Measurements from ENCODE around the gene NFIC. TPM values are rescaled to one million over a fixed set of nuclear protein-coding genes. Genes with fewer than 3 reads are reported as not detected.

NFIC gene
- total RNA-seq, 1 donor from 2014 or later = 142 TPM

GRCh38 chr19:3392480-3392879, 26.1 kb downstream of the NFIC start:
- Histone ChIP-seq H3K9me3 (no peaks in the 10 kb centered on the region), H3K4me3 (no peak overlapping the region), H3K27ac (peak overlapping the region; percentile 23), H3K36me3 (no peaks in the 10 kb centered on the region), H3K27me3 (no peaks in the 10 kb centered on the region), H3K4me1 (peaks cover 63% of the 10 kb centered on the region)
- intact Hi-C loops (cut with DNase I) = no loop called here
- DNase-seq (ENCODE audit: extremely low spot score in 2 of 2) = no peak
- no peak for TF ChIP-seq POLR2A (IDR thresholded peaks at IDR 0.05)
- TF ChIP-seq, protein P1, sequence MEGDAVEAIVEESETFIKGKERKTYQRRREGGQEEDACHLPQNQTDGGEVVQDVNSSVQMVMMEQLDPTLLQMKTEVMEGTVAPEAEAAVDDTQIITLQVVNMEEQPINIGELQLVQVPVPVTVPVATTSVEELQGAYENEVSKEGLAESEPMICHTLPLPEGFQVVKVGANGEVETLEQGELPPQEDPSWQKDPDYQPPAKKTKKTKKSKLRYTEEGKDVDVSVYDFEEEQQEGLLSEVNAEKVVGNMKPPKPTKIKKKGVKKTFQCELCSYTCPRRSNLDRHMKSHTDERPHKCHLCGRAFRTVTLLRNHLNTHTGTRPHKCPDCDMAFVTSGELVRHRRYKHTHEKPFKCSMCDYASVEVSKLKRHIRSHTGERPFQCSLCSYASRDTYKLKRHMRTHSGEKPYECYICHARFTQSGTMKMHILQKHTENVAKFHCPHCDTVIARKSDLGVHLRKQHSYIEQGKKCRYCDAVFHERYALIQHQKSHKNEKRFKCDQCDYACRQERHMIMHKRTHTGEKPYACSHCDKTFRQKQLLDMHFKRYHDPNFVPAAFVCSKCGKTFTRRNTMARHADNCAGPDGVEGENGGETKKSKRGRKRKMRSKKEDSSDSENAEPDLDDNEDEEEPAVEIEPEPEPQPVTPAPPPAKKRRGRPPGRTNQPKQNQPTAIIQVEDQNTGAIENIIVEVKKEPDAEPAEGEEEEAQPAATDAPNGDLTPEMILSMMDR (IDR thresholded peaks at IDR 0.05) = no peak
- TF ChIP-seq POLR2AphosphoS5 (IDR thresholded peaks at IDR 0.05; ENCODE audit: insufficient read depth in 1 of 2, low read depth in 1 of 2) = no peak

- H3K4me1 ChIP-seq = peaks cover 69% of the 10 kb centered on the region
Measured at GRCh38 chr19:3396881-3397265, 30.5 kb downstream of the NFIC start.

GRCh38 chr19:3397266-3398022, 31.1 kb downstream of the NFIC start:
- TF ChIP-seq POLR2A (IDR thresholded peaks at IDR 0.05) = no peak
- TF ChIP-seq, protein P1 (IDR thresholded peaks at IDR 0.05) = no peak
- no peak for TF ChIP-seq POLR2AphosphoS5 (IDR thresholded peaks at IDR 0.05; ENCODE audit: insufficient read depth in 1 of 2, low read depth in 1 of 2)
- Histone ChIP-seq H3K27me3 (no peaks in the 10 kb centered on the region), H3K4me3 (peak overlapping the region in 1 of 2 donors; percentile 36), H3K9me3 (no peaks in the 10 kb centered on the region), H3K4me1 (peaks cover 70% of the 10 kb centered on the region), H3K36me3 (no peaks in the 10 kb centered on the region), H3K27ac (peak overlapping the region; percentile 100)
- intact Hi-C loops (cut with DNase I) = no loop called here
- DNase-seq (ENCODE audit: extremely low spot score in 2 of 2) = no peak

More at GRCh38 chr19:3396881-3397265, 30.5 kb downstream of the NFIC start:
- Histone ChIP-seq H3K4me3 (no peak overlapping the region), H3K27me3 (no peaks in the 10 kb centered on the region), H3K36me3 (no peaks in the 10 kb centered on the region), H3K27ac (peak overlapping the region; percentile 100), H3K9me3 (no peaks in the 10 kb centered on the region)
- no peak for DNase-seq (ENCODE audit: extremely low spot score in 2 of 2)
- TF ChIP-seq POLR2AphosphoS5 (IDR thresholded peaks at IDR 0.05; ENCODE audit: insufficient read depth in 1 of 2, low read depth in 1 of 2) = no peak
- no peak for TF ChIP-seq POLR2A (IDR thresholded peaks at IDR 0.05)
- TF ChIP-seq, protein P1 (IDR thresholded peaks at IDR 0.05) = no peak
- intact Hi-C loops (cut with DNase I) = no loop called here

- no peaks in the 10 kb centered on the region for H3K27me3 ChIP-seq
- no peaks in the 10 kb centered on the region for H3K36me3 ChIP-seq
- H3K9me3 ChIP-seq = no peaks in the 10 kb centered on the region
- intact Hi-C loops (cut with DNase I) = no loop called here
- H3K4me1 ChIP-seq = peaks cover 71% of the 10 kb centered on the region
- DNase-seq (ENCODE audit: extremely low spot score in 2 of 2) = no peak
- H3K27ac ChIP-seq = peak overlapping the region; percentile 100
- peak overlapping the region; percentile 33 to 36 for H3K4me3 ChIP-seq
- TF ChIP-seq, protein P1 (IDR thresholded peaks at IDR 0.05) = no peak
- TF ChIP-seq POLR2A (IDR thresholded peaks at IDR 0.05) (peak in 1 of 2 donors; percentile 20), POLR2AphosphoS5 (IDR thresholded peaks at IDR 0.05; ENCODE audit: insufficient read depth in 1 of 2, low read depth in 1 of 2) (peak; percentile 88 to 91)
Measured at GRCh38 chr19:3398114-3398899, 31.9 kb downstream of the NFIC start.
